Activated CD4-positive, alpha-beta T cell treated with anti-CD3 and anti-CD28 coated beads, Interleukin-10, Interleukin-2, amounts not matched to agents 100 ng/mL and 50 ng/mL, durations not matched to agents 16 hours and 8 hours (primary cell): ENCODE results near the gene NWD2.
"Not testable (repeated sequence)": the region's sequence is repeated elsewhere in the genome, so short reads cannot be mapped to it uniquely, and the experiment has no call there.

Experiments
- DNase-seq: peaks from one replicate; pipeline ENCODE4 v3.0.0-alpha.2; 2020

Gene NWD2

DNA sequence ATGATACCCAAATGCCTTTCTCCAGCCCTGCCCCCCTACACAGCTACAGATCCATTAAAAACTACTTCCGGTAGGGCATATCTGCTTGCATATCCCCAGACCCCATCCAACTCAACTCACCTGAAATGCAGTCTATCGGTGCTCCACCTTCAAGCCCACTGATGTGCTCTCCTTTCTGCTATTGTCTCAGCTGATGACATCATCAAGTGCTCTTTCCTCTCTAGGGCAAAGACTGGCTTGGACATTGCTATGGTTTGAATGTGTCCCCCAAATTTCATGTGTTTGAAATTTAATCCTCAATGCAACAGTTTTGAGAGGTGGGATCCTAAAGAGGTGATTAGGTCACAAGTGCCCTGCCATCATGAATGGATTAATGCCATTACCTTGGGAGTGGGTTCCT lies 229.3 kb downstream of the NWD2 start:
- DNase-seq: no peak

DNA sequence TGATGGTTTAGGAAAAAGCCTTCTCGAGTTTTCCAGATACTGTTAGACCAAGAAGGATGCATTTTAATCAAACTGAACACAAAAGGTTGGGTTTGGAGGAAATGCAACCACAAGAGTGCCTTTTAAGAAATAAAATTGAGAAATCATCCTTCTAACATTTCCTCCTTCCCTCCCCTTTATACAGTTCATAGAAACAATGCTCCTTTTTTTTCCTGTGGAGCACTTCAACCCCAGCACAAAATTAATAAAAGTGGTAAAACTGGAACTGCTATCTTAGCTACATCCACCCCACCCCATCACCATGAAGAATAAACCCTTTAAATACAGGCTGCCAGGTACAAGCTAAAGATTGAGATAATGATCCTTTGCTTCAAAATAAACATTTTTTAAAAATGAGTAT lies 230.5 kb downstream of the NWD2 start:
- no peak for DNase-seq

DNA sequence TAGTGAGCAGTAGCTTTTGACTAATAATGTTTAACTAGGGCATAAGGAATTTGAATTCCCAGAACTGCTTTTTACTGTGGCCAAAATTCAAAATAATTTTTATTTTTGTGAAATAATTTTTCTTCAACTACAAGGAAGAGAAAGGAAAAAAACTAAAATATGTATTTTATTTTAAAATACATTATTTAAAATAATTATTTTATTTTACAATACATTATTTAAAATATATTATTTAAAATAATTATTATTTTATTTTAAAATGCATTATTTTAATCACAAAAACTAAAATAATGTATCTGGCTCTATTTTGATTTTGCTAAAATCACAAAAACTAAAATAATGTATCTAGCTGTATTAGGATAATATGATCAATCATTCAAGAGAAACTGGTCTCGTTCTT lies 231.2 kb downstream of the NWD2 start:
- DNase-seq: no peak

DNA sequence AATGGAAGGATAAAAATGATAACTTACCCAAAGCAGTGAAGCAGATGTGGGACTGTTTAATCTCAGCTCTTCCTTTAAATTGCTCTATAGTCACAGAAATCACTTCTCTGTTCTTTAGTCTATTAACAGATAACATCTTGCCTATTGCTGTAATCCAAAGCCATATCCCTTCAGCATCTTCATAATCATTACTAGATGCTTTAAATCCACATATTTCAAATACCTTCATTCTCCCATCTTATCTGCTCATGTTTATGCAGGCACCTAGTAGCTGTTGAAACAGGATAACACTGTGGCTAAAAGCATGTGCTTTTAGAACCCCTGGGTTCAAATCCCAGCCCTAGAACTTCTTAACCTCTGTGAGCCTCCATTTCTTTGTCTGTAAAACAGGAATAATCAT lies 231.7 kb downstream of the NWD2 start:
- no peak for DNase-seq

DNA sequence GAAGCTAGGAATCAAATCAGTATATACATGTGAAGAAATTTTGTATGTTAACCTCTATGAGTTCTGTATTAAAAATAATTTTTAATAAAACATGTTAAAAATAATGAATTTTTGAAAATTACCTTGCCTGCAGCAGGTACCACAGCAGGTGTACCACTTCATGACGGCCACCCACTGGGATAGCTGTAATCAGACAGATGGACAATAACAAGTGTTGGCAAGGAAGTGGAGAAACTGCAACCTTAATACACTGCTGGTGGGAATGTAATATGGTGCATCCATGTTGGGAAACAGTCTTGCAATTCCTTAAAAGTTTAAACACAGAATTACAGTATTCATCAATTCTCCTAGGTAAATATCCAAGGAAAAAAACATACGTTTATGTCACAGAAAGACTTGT lies 232.1 kb downstream of the NWD2 start:
- no peak for DNase-seq

DNA sequence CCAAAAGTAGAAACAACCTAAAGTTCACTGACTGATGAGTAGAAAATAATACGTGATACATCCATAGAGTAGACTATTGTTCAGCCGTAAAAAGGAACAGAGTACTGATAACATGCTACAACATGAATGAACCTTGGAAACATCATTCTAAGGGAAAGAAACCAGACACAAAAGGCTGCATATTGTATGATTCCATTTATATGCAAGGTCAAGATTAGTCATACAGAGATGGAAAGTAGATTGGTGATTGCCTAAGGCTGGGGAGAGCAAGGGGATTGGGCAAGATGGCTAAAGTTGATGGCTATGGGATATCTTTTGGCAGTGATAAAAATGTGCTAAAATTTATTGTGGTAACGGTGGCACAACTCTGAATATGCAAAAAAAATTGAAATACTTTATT lies 232.6 kb downstream of the NWD2 start:
- DNase-seq: no peak

DNA sequence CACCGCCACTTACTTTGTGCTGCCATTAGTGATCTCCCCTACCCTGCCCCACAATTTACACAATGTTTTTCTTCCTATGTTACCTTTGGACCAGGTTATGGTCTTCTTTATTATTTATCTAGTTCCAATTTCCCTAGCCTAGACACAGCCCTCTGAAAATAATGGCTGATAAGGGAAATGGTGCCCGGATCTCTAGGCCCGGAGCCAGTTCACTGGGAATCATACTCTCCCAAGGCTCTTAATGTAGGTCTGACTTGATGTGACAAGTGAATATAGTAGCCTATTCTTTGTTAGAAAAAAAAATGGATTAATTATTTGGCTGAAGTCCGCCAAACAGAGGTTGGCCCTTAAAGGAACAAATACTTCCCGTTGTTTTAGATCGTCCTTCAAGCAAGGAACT lies 233.6 kb downstream of the NWD2 start:
- DNase-seq: no peak

DNA sequence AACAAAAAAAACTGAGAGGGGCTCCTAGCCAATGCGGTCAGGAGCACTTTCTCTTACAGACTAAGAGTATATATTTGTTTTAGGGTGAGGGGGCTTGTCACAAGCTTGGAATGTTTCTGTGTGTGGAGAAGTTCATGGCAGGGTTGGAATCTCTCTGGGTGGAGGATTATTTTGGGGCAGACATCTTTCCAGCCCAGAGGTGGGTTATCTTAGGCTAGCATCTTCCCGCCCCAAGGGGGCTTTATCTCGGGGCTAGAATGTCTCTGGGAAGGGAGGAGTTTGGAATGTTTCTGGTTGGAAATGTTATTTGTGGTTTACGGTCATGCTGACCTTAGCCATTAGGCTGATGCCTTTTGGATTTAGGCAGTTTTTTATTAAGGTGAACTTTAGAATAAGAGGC lies 236.0 kb downstream of the NWD2 start:
- DNase-seq: no peak

DNA sequence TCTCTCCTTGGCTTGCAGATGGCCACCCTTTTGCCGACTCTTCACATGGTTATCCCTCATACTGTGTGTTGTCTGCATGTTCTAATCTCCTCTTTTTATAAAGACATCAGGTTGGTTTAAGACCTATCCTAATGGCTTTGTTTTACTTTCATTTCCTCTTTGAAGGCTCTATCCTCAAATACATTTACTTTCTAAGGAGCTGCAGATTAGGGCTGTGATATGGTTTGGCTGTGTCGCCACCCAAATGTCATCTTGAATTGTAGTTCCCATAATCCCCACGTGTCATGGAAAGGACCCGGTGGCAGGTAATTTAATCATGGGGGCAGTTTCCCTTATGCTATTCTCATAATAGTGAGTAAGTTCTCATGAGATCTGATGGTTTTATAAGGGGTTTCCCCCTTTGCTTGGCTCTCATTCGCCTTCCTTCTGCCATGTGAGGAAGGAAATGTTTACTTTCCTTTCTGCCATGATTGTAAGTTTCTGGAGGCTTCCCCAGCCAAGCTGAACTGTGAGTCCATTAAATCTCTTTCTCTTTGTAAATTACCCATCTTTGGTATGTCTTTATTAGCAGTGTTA lies 237.1 kb downstream of the NWD2 start:
- DNase-seq: no peak

DNA sequence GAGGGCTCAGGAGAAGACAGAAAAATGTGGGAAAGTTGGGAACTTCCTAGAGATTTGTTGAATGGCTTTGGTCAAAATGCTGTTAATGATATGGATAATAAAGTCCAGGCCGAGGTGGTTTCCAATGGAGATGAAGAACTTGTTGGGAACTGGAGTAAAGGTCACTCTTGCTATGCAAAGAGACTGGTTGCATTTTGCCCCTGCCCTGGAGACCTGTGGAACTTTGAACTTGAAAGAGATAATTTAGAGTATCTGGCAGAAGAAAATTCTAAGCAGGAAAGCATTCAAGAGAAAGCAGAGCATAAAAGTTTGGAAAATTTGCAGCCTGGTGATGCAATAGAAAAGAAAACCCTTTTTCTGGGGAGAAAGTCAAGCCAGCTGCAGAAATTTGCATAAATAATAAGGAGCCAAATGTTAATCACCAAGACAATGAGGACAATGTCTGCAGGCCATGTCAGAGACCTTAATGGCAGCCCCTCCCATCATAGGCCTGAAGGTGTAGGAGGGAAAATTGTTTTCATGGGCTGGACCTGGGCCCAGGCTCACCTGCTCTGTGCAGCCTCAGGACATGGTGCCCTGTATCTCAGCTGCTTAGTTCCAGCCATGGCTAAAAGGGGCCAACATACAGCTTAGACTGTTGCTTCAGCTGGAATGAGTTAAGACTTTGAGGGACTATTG lies 237.8 kb downstream of the NWD2 start:
- no peak for DNase-seq

DNA sequence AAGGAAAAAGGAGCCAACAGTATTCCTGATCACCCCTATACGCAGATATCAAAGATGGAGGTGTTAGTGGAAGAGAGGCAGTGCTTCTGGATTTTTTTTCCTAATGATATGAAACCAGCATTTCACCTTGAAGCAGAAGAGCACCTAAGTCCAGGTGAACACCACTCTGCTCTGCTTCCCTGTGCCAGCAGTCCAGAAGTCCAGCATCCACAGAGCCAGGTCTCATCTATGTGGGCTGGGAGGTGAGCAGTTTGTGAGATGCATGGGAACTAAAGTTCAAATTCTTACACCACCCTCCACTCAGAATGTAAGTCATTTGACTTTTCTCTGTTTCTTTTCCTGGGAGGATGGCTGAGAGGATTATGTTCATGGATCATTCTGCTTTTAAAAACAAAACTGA lies 239.1 kb downstream of the NWD2 start:
- no peak for DNase-seq

DNA sequence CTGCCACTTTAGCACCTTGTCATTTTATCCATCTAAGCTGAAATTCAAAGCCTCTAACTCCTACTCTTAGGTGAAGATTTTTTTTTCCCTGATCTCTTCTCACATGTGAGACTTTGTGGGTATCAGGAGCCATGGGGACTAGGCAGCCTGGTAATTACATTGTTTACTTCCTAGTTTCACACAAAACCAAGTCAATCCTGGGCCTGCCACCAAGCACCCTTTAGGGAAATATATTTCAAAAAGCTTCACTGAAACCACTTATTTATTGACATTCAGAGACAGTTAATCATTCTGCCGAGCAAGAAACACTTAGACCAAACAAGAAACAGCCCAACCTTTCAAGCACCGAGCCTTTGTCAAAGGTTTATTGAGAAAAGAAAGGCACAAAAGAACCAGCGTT lies 241.6 kb downstream of the NWD2 start:
- DNase-seq: no peak

DNA sequence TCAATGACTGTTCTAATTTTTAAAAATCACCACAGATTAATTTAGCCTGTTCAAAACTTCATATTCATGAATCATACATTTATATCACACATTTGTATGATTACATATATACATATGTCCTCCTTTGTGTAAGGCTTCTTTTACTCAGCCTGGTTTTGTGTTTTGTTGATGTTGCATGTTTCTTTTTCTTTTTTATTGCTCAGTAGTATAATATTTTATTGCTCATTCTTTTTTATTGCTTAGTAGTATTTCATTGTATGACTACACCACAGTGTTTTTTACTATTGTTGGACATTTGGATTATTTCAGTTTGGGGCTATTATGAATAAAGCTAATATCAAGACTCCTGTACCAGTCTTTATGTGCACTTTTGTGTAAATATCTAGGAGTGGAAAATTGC lies 243.1 kb downstream of the NWD2 start:
- DNase-seq: no peak

DNA sequence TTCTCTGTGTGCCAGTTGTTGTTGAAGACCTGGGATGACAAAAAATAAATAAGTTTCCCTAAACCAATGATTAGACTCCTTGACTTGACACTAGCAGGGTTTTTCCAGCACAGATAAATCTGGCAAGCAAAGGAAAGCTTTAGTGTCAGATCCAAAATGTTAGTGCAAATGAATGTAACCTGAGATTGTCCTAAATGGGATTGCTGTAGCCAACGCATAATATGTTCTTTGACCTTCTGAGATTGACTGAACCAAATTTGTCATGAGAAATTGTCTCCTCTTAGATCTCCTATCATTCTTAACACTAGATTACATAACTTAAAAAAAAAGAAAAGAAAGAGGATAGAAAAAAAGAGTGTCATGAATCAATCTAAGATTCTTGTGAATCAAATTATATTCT lies 245.2 kb downstream of the NWD2 start:
- no peak for DNase-seq

DNA sequence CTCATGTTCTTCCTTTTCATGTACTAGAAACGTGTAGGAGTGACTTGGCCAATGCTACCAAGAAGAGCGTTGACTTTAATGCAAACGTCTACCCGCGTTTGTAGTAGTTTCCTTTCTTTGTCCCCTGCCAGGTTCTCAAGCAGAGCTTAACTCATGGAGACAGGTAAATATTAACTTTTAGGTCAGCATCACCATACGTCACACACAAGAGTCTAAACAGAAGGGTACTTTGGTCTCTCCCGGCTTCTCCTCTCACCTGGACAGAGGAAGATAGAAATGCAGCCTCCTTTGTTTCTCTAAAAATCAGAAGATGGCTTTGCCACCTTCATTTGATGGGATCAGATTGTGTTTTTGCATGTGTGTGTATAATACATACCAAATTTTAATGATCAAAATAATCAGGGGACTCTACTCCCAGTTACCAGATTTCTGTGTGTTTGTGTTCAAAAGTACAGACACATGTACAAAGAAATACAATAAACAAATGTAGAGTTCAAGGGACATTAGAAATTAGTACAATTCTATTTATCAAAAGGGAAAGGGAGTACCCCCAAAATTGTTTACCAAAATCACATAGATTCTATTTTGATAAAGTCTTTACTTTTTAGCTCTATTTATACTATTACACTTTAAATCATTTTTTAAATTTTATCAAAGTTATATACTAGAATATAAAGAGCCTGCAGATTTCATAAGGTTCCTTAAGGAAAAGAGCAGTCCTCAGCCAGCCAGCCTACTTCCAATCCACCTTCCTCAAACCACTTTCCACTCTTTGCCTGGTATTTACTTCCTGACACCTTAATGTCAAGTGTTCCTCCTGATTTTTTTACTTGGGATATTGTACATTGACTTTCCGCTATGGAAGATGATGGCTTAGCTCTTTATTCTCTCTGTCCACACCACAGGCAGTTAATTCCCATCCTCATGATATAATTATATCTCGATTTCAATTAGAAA lies 246.1 kb downstream of the NWD2 start:
- no peak for DNase-seq

DNA sequence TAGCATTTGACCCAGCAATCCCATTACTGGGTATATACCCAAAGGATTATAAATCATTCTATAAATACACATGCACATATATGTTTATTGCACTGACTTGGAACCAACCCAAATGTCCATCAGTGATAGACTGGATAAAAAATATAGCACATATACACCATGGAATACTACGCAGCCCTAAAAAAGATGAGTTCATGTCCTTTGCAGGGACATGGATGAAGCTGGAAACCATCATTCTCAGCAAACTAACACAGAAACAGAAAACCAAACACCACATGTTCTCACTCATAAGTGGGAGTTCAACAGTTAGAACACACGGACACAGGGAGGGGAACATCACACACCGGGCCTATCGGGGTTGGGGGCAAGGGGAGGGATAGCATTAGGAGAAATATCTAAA lies 250.8 kb downstream of the NWD2 start:
- DNase-seq: not testable (repeated sequence)
